IMR-90 (cell line): ENCODE measurements around the gene KMT2A. TPM values are rescaled to one million over a fixed set of nuclear protein-coding genes. Genes with fewer than 3 reads are reported as not detected.

Experiments used
- ATAC-seq: fragments of 200-7000 bp; cut with Tn5 transposase; 2 replicates; pipeline ENCODE4 v1.9.1; 2020; ENCODE audit warnings: low read depth, mild to moderate bottlenecking, moderate library complexity
- BruUV-seq: library from RNA; stranded (reverse); fragments of 400-500 nt; replicated peaks from 2 replicates; lab custom pipeline; 2021; lab: Mats Ljungman, UMichigan
- CTCF ChIA-PET: fragments of 300-600 bp; formaldehyde crosslinking; extraction: SDS; loops from one replicate; lab custom pipeline; 2021; ENCODE audit warnings: antibody characterized with exemption; lab: Yijun Ruan, JAX
- POLR2A ChIA-PET: fragments of 300-600 bp; sonication (Branson Sonifier 250); formaldehyde crosslinking; loops from one replicate; lab custom pipeline; 2022; ENCODE audit warnings: antibody characterized with exemption; ENCODE audit not compliant: unreplicated experiment; lab: Charles Lee
- DNase-seq: peaks from one replicate; pipeline ENCODE4 v3.0.0; 2013
- H2AFZ ChIP-seq: replicated peaks from 2 replicates; pipeline ENCODE3; 2013; ENCODE audit warnings: low read length, mild to moderate bottlenecking; ENCODE audit not compliant: poor library complexity
- H2AK5ac ChIP-seq: 2 replicates; pipeline ENCODE4 v1.6.1; 2013; ENCODE audit warnings: low read depth, low read length, inconsistent platforms
- H2AK9ac ChIP-seq: replicated peaks from 2 replicates; pipeline ENCODE3; 2013; ENCODE audit warnings: mild to moderate bottlenecking, low read depth, low read length, moderate library complexity; ENCODE audit not compliant: poor library complexity
- H2BK120ac ChIP-seq: 2 replicates; pipeline ENCODE4 v1.6.1; 2013; ENCODE audit warnings: low read depth, low read length, inconsistent platforms
- H2BK15ac ChIP-seq: 3 replicates; pipeline ENCODE4 v1.6.1; 2013; ENCODE audit warnings: low read depth, low read length, inconsistent platforms
- H2BK20ac ChIP-seq: 2 replicates; pipeline ENCODE4 v1.6.1; 2013; ENCODE audit warnings: low read depth, mild to moderate bottlenecking, inconsistent platforms, low read length, moderate library complexity
- H2BK5ac ChIP-seq: 2 replicates; pipeline ENCODE4 v1.6.1; 2013; ENCODE audit warnings: mild to moderate bottlenecking, low read depth, low read length, inconsistent platforms; ENCODE audit not compliant: poor library complexity, severe bottlenecking
- H3K14ac ChIP-seq: replicated peaks from 2 replicates; pipeline ENCODE4 v1.6.1; 2013; ENCODE audit warnings: low read depth, low read length, inconsistent platforms
- H3K18ac ChIP-seq: 2 replicates; pipeline ENCODE4 v1.6.1; 2013; ENCODE audit warnings: low read depth, low read length, control low read depth
- H3K23ac ChIP-seq: 2 replicates; pipeline ENCODE4 v1.6.1; 2013; ENCODE audit warnings: low read depth, low read length, inconsistent platforms
- H3K27ac ChIP-seq: 2 replicates; pipeline ENCODE4 v1.5.1; 2013; ENCODE audit warnings: mild to moderate bottlenecking, control low read depth, low read length; ENCODE audit not compliant: insufficient read depth
- H3K27me3 ChIP-seq: 2 replicates; pipeline ENCODE4 v1.6.1; 2013; ENCODE audit warnings: low read length; ENCODE audit not compliant: control insufficient read depth, insufficient read depth
- H3K36me3 ChIP-seq: 2 replicates; pipeline ENCODE4 v1.6.1; 2013; ENCODE audit warnings: low read length, mixed read lengths; ENCODE audit not compliant: control insufficient read depth, insufficient read depth
- H3K4ac ChIP-seq: 2 replicates; pipeline ENCODE4 v1.6.1; 2013; ENCODE audit warnings: low read depth, low read length, inconsistent platforms
- H3K4me1 ChIP-seq: 2 replicates; pipeline ENCODE4 v1.6.1; 2013; ENCODE audit warnings: low read length, mixed read lengths; ENCODE audit not compliant: control insufficient read depth, insufficient read depth
- H3K4me2 ChIP-seq: 2 replicates; pipeline ENCODE4 v1.6.1; 2013; ENCODE audit warnings: low read depth, mild to moderate bottlenecking, control low read depth, low read length, moderate library complexity
- H3K4me3 ChIP-seq: 2 replicates; pipeline ENCODE4 v1.5.1; 2013; ENCODE audit warnings: low read depth, mild to moderate bottlenecking, control low read depth, low read length, moderate library complexity; ENCODE audit not compliant: insufficient read depth
- H3K56ac ChIP-seq: 2 replicates; pipeline ENCODE4 v1.6.1; 2013; ENCODE audit warnings: low read length, inconsistent platforms; ENCODE audit not compliant: insufficient read depth; ENCODE audit errors: extremely low read depth
- H3K79me1 ChIP-seq, 2 experiments: 2 replicates each; pipeline ENCODE4 v1.6.1; 2013; ENCODE audit warnings: low read length in 2 of 2, inconsistent platforms in 1 of 2, low read depth in 1 of 2
- H3K9ac ChIP-seq: 2 replicates; pipeline ENCODE4 v1.6.1; 2013; ENCODE audit warnings: low read depth, low read length, control low read depth
- H3K9me1 ChIP-seq: 2 replicates; pipeline ENCODE4 v1.6.1; 2013; ENCODE audit warnings: low read length, inconsistent platforms; ENCODE audit not compliant: insufficient read depth
- H3K9me3 ChIP-seq: 2 replicates; pipeline ENCODE4 v1.6.1; 2013; ENCODE audit warnings: low read length; ENCODE audit not compliant: control insufficient read depth, insufficient read depth
- H4K20me1 ChIP-seq: 2 replicates; pipeline ENCODE4 v1.6.1; 2013; ENCODE audit warnings: low read length, inconsistent platforms; ENCODE audit not compliant: insufficient read depth
- H4K5ac ChIP-seq: 2 replicates; pipeline ENCODE4 v1.6.1; 2013; ENCODE audit warnings: mild to moderate bottlenecking, low read depth, low read length, control low read depth
- H4K8ac ChIP-seq, 2 experiments: 2 replicates each; pipeline ENCODE4 v1.6.1; 2013; ENCODE audit warnings: low read depth in 2 of 2, low read length in 2 of 2, control low read depth in 1 of 2, inconsistent platforms in 1 of 2
- H4K91ac ChIP-seq: 2 replicates; pipeline ENCODE4 v1.6.1; 2013; ENCODE audit warnings: low read depth, low read length, inconsistent platforms; ENCODE audit not compliant: insufficient read depth
- CTCF ChIP-seq: conservative IDR thresholded peaks from 2 replicates; pipeline ENCODE4 v1.5.1; 2012; ENCODE audit warnings: mild to moderate bottlenecking, low read depth, low read length, improper control_type of control experiment
- MAFK ChIP-seq: IDR thresholded peaks from 2 replicates; pipeline ENCODE4 v1.6.1; 2012; ENCODE audit warnings: low read depth, low read length, improper control_type of control experiment
- MAZ ChIP-seq: IDR thresholded peaks from 2 replicates; pipeline ENCODE4 v1.6.1; 2012; ENCODE audit warnings: low read depth, mild to moderate bottlenecking, low read length, improper control_type of control experiment, moderate library complexity, borderline replicate concordance
- WGBS, 2 experiments: methylation state at CpG; one replicate each; pipeline versions ENCODE4 v1.1.5 to v1.1.7; 2013; ENCODE audit warnings: missing lambda C conversion rate in 2 of 2; ENCODE audit not compliant: insufficient read length in 1 of 2; ENCODE audit errors: extremely low coverage in 2 of 2; 5-methylcytosine and 5-hydroxymethylcytosine counted together
- dilution Hi-C: fragments of 300-500 bp; cut with HindIII; formaldehyde crosslinking; loops from one replicate; pipeline ENCODE4 v1.14.3; 2018; ENCODE audit warnings: low sequenced_read_pairs; ENCODE audit not compliant: unreplicated experiment
- in situ Hi-C: fragments of 300-500 bp; cut with MboI; formaldehyde crosslinking; loops from 3 replicates; pipeline ENCODE4 v1.14.3; 2019; ENCODE audit warnings: low sequenced_read_pairs, inconsistent platforms, mixed read lengths
- intact Hi-C: fragments of 100-400 bp; cut with micrococcal nuclease; formaldehyde crosslinking; loops from 2 replicates; pipeline ENCODE4 v1.10.0; 2022
- polyA plus RNA-seq, 3 experiments: library from polyadenylated mRNA; depleted of rRNA; stranded (reverse); fragments of >200 nt; gene quantifications; 2 replicates each; pipeline ENCODE4 v1.2.3, GENCODE V29; 2012; ENCODE audit warnings: low replicate concordance in 1 of 3
- total RNA-seq: library from RNA; depleted of rRNA; stranded (reverse); fragments of >200 nt; gene quantifications from 2 replicates; pipeline ENCODE4 v1.2.3, GENCODE V29; 2012

The KMT2A gene
- total and polyA plus RNA-seq, 2 of the 4 experiments (the other 2 are of a cell fraction) = 18.2 to 21.1 TPM

GRCh38 chr11:118473537-118473936, 37.2 kb downstream of the KMT2A start:
- peaks cover 26 to 44% of the 10 kb centered on the region in 2 experiments for H3K79me1 ChIP-seq
- no peak overlapping the region for H3K27ac ChIP-seq
- DNase-seq = no peak
- CTCF ChIA-PET = no interaction called here
- H2AFZ ChIP-seq = no peak overlapping the region
- no peak overlapping the region for H3K18ac ChIP-seq
- H3K9ac ChIP-seq = no peak overlapping the region
- H4K91ac ChIP-seq = no peak overlapping the region
- no peak overlapping the region for H2BK15ac ChIP-seq
- WGBS, 2 experiments = 100% methylated on average over 4 of the region's 6 CpGs; no CpG with 5 or more reads in 1 of the 2 experiments
- BruUV-seq = no TSS peak
- H3K4me1 ChIP-seq = no peaks in the 10 kb centered on the region
- no peaks in the 10 kb centered on the region for H3K9me3 ChIP-seq
- peaks cover 30% of the 10 kb centered on the region for H3K36me3 ChIP-seq
- intact Hi-C loops = no loop called here
- no peak overlapping the region for H3K56ac ChIP-seq
- no peak overlapping the region for H3K4me3 ChIP-seq
- in situ Hi-C loops = no loop called here
- dilution Hi-C loops = no loop called here
- H2BK20ac ChIP-seq = no peak overlapping the region
- H2AK9ac ChIP-seq = no peak overlapping the region
- POLR2A ChIA-PET = no interaction called here
- no peak overlapping the region for H4K5ac ChIP-seq
- no peak overlapping the region for H2BK120ac ChIP-seq
- 0 out of 2 replicates have a peak, but pooled peaks cover 4% of the 10 kb centered on the region for H3K9me1 ChIP-seq
- no peak for TF ChIP-seq MAZ
- no peak for TF ChIP-seq MAFK
- TF ChIP-seq CTCF = no peak
- no peak overlapping the region for H3K4ac ChIP-seq
- H4K20me1 ChIP-seq = peaks cover 14% of the 10 kb centered on the region; the same call in 1 of the 2 replicates
- H4K8ac ChIP-seq = no peak overlapping the region
- no peak overlapping the region for H2BK5ac ChIP-seq
- H2AK5ac ChIP-seq = no peak overlapping the region
- H3K4me2 ChIP-seq = no peak overlapping the region
- H3K14ac ChIP-seq = no peak overlapping the region
- no peak overlapping the region for H3K23ac ChIP-seq
- no peak for ATAC-seq
- no peaks in the 10 kb centered on the region for H3K27me3 ChIP-seq
